ENCODE results near the gene RAD51AP1. TPM values are rescaled to one million over a fixed set of nuclear protein-coding genes. Genes with fewer than 3 reads are reported as not detected.

Gene RAD51AP1
- total and polyA plus RNA-seq, 2 donors (not counting 3 experiments of a cell fraction or from before 2014, with no cell fraction given), result 9.0 to 23.1 TPM

- Histone ChIP-seq H2AFZ (ENCODE audit: low read depth, low read length) (no peak overlapping the region), H3K79me2 (ENCODE audit: control insufficient read depth, insufficient read depth, low read length) (no peaks in the 10 kb centered on the region), H3K36me3 (ENCODE audit: control insufficient read depth in 2 of 2, extremely low read depth in 1 of 2, insufficient read depth in 2 of 2, low read length in 2 of 2) (peaks cover 3 to 6% of the 10 kb centered on the region in 2 experiments), H3K4me1 (ENCODE audit: control insufficient read depth, extremely low read depth, insufficient read depth, low read length) (no peaks in the 10 kb centered on the region), H3K27ac (ENCODE audit: insufficient read depth, low read depth, low read length) (no peak overlapping the region), H3K9me1 (replicated peaks; ENCODE audit: control insufficient read depth, extremely low read depth, insufficient read depth, low read length) (no peaks in the 10 kb centered on the region), H3K9ac (replicated peaks; ENCODE audit: extremely low read depth, insufficient read depth, low read length) (no peak overlapping the region), H3K4me3 (replicated peaks in 1 of 3; ENCODE audit: insufficient read depth in 1 of 3, low read depth in 1 of 3, low read length in 3 of 3) (no peak overlapping the region), H3K27me3 (ENCODE audit: control insufficient read depth in 2 of 2, insufficient read depth in 2 of 2, low read length in 2 of 2) (no peaks in the 10 kb centered on the region), H3K9me3 (replicated peaks; ENCODE audit: control insufficient read depth, insufficient read depth, low read length) (no peaks in the 10 kb centered on the region), H3K4me2 (ENCODE audit: insufficient read depth, low read length) (no peak overlapping the region), H4K20me1 (replicated peaks; ENCODE audit: control insufficient read depth, extremely low read depth, insufficient read depth, low read length) (no peaks in the 10 kb centered on the region)
- DNase-seq (ENCODE audit: low read depth, low spot score), result peak; percentile 20
- BruUV-seq (replicated peaks), result no TSS peak
- dilution Hi-C loops (cut with MboI; ENCODE audit: extremely low pct_ligation_motif_present, low sequenced_read_pairs) (no loop called here), intact Hi-C loops (cut with micrococcal nuclease) (loop anchor here (1.0 to 2.0 kb wide), 3 partner anchors 106 to 220 kb away; no protein-coding TSS in a partner anchor)
- ChIA-PET POLR2A (no interaction called here), CTCF (interaction anchor here (0.6 to 1.2 kb wide), 2 partner anchors 107 to 224 kb away, joined by 3 to 5 read pairs; no protein-coding TSS in a partner anchor)
- no peak for TF ChIP-seq JUN (IDR thresholded peaks at IDR 0.05; ENCODE audit: borderline replicate concordance, insufficient read depth, insufficient read length, low read depth)
- no peak for TF ChIP-seq MYC (IDR thresholded peaks at IDR 0.05; ENCODE audit: low read depth, low read length)
- TF ChIP-seq, protein P1, sequence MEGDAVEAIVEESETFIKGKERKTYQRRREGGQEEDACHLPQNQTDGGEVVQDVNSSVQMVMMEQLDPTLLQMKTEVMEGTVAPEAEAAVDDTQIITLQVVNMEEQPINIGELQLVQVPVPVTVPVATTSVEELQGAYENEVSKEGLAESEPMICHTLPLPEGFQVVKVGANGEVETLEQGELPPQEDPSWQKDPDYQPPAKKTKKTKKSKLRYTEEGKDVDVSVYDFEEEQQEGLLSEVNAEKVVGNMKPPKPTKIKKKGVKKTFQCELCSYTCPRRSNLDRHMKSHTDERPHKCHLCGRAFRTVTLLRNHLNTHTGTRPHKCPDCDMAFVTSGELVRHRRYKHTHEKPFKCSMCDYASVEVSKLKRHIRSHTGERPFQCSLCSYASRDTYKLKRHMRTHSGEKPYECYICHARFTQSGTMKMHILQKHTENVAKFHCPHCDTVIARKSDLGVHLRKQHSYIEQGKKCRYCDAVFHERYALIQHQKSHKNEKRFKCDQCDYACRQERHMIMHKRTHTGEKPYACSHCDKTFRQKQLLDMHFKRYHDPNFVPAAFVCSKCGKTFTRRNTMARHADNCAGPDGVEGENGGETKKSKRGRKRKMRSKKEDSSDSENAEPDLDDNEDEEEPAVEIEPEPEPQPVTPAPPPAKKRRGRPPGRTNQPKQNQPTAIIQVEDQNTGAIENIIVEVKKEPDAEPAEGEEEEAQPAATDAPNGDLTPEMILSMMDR (IDR thresholded peaks at IDR 0.05; ENCODE audit: extremely low read depth in 1 of 2, insufficient read depth in 1 of 2, low read depth in 1 of 2, low read length in 2 of 2), result peak in 1 of 2 donors; percentile 20
- no peak for FAIRE-seq
These were observed 11.7 kb upstream of the RAD51AP1 start for GRCh38 chr12:4526923-4527546.

GRCh38 chr12:4530160-4530559, 8.5 kb upstream of the RAD51AP1 start:
- DNase-seq (ENCODE audit: low read depth, low spot score) (no peak), FAIRE-seq (no peak)
- Histone ChIP-seq H3K4me3 (replicated peaks in 1 of 3; ENCODE audit: insufficient read depth in 1 of 3, low read depth in 1 of 3, low read length in 3 of 3) (no peak overlapping the region), H3K36me3 (ENCODE audit: control insufficient read depth in 2 of 2, extremely low read depth in 1 of 2, insufficient read depth in 2 of 2, low read length in 2 of 2) (peaks cover 3 to 15% of the 10 kb centered on the region in 2 experiments), H3K9me1 (replicated peaks; ENCODE audit: control insufficient read depth, extremely low read depth, insufficient read depth, low read length) (no peaks in the 10 kb centered on the region), H3K9me3 (replicated peaks; ENCODE audit: control insufficient read depth, insufficient read depth, low read length) (no peaks in the 10 kb centered on the region), H3K4me2 (ENCODE audit: insufficient read depth, low read length) (no peak overlapping the region), H3K27me3 (ENCODE audit: control insufficient read depth in 2 of 2, insufficient read depth in 2 of 2, low read length in 2 of 2) (no peaks in the 10 kb centered on the region), H3K9ac (replicated peaks; ENCODE audit: extremely low read depth, insufficient read depth, low read length) (no peak overlapping the region), H3K4me1 (ENCODE audit: control insufficient read depth, extremely low read depth, insufficient read depth, low read length) (no peaks in the 10 kb centered on the region), H3K79me2 (ENCODE audit: control insufficient read depth, insufficient read depth, low read length) (no peaks in the 10 kb centered on the region), H2AFZ (ENCODE audit: low read depth, low read length) (no peak overlapping the region), H3K27ac (ENCODE audit: insufficient read depth, low read depth, low read length) (no peak overlapping the region), H4K20me1 (replicated peaks; ENCODE audit: control insufficient read depth, extremely low read depth, insufficient read depth, low read length) (no peaks in the 10 kb centered on the region)
- intact Hi-C loops (cut with micrococcal nuclease), result no loop called here
- no TSS peak for BruUV-seq (replicated peaks)
- TF ChIP-seq JUN (IDR thresholded peaks at IDR 0.05; ENCODE audit: borderline replicate concordance, insufficient read depth, insufficient read length, low read depth), result no peak
- no peak for TF ChIP-seq EZH2 (IDR thresholded peaks at IDR 0.05; ENCODE audit: borderline replicate concordance, low read depth, low read length, severe bottlenecking)
- no peak for TF ChIP-seq FOS (IDR thresholded peaks at IDR 0.05; ENCODE audit: borderline replicate concordance, insufficient read depth, low read length)
- no peak for TF ChIP-seq POLR2A (IDR thresholded peaks at IDR 0.05; ENCODE audit: low read depth, low read length)
- no peak for TF ChIP-seq GATA2 (IDR thresholded peaks at IDR 0.05; ENCODE audit: insufficient read depth, insufficient read length, low read depth, low read length)
- TF ChIP-seq POLR2AphosphoS5 (IDR thresholded peaks at IDR 0.05; ENCODE audit: insufficient read depth, low read depth, low read length), result no peak
- TF ChIP-seq, protein P1 (IDR thresholded peaks at IDR 0.05; ENCODE audit: extremely low read depth in 1 of 2, insufficient read depth in 1 of 2, low read depth in 1 of 2, low read length in 2 of 2), result no peak
- no peak for TF ChIP-seq MYC (IDR thresholded peaks at IDR 0.05; ENCODE audit: low read depth, low read length)
- TF ChIP-seq MAX (IDR thresholded peaks at IDR 0.05; ENCODE audit: insufficient read depth, insufficient read length), result no peak
- dilution Hi-C loops (cut with MboI; ENCODE audit: extremely low pct_ligation_motif_present, low sequenced_read_pairs), result no loop called here
- ChIA-PET POLR2A (no interaction called here), CTCF (no interaction called here)

All from endothelial cell of umbilical vein (primary cell).